Neutrophil (primary cell): ENCODE data around the gene GPRC5B.

Experiments
- H3K27ac ChIP-seq: fragments of 200-600 bp; sonication (generic); 2 replicates; pipeline ENCODE4 v1.5.1; 2016; ENCODE audit warnings: mild to moderate bottlenecking, moderate library complexity
- H3K27me3 ChIP-seq: fragments of 200-600 bp; sonication (generic); 2 replicates; pipeline ENCODE4 v1.6.0; 2016; ENCODE audit warnings: mild to moderate bottlenecking
- H3K36me3 ChIP-seq: fragments of 200-600 bp; sonication (generic); 2 replicates; pipeline ENCODE4 v1.5.1; 2017
- H3K4me1 ChIP-seq, 2 experiments: fragments of 200-600 bp in 1 of 2; sonication (generic) in 1 of 2; 1 replicate in 1 of 2; 2 replicates in 1 of 2; pipeline versions ENCODE4 v1.5.1 to v1.6.1; 2013 to 2016; ENCODE audit warnings: low read depth in 1 of 2, low read length in 1 of 2, mild to moderate bottlenecking in 1 of 2, moderate library complexity in 1 of 2; ENCODE audit not compliant: control insufficient read depth in 1 of 2, insufficient read depth in 1 of 2
- H3K4me3 ChIP-seq, 2 experiments: fragments of 200-600 bp in 1 of 2; sonication (generic) in 1 of 2; 1 replicate in 1 of 2; 2 replicates in 1 of 2; pipeline ENCODE4 v1.5.1; 2013 to 2016; ENCODE audit warnings: low read depth in 1 of 2, low read length in 1 of 2, mild to moderate bottlenecking in 1 of 2, moderate library complexity in 1 of 2
- H3K9me3 ChIP-seq: fragments of 200-600 bp; sonication (generic); 2 replicates; pipeline ENCODE4 v1.5.1; 2016
- CTCF ChIP-seq: fragments of 200-600 bp; sonication (generic); IDR thresholded peaks from 2 replicates; pipeline ENCODE4 v1.5.1; 2016; ENCODE audit warnings: antibody characterized with exemption

Gene GPRC5B

DNA sequence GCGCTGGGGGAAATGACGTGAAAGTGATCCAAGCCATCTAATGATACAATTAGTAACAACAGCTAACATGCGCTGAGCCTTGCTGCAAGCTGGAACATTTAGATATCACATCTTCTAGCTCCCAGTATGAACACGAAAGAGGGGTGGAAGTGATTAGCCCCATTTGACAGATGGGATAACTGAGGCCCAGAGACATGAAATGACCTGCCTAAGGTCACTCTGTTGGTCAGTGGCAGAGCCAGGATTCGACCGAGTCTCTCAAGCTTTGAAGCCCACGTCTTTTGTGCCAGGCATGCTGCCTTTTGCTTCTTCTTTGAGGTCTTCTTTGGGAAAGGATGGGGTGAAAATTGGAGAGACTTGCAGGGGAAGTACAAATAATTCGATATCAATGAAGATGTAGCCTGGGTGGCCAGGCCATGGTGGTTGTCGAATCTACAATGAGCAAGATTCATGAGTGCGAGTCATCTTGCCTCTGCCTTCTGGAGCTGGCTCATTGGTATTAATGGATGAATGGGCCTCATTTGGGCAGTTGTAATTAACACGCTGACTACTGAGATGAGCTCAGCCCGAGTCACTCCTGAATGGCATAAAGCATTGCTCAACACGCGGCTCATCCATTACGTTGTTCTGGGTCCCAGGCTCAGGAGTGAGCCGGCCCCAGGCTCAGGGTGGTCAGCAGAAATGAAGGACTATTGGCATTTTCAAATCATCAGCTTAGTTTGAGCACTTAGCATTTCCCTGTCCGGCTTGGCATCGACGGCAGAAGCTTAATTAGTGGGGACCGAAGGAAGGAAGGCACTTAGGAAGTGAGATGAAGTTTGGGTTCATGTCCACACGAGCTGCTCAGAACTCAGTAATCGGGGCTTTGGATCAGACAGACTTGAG is 28.0 kb upstream of the GPRC5B start:
- no peaks in the 10 kb centered on the region for H3K9me3 ChIP-seq
- no peak for TF ChIP-seq CTCF
- no peak overlapping the region for H3K27ac ChIP-seq
- no peak overlapping the region for H3K4me3 ChIP-seq
- peaks cover 15% of the 10 kb centered on the region for H3K27me3 ChIP-seq
- no peaks in the 10 kb centered on the region for H3K36me3 ChIP-seq
- no peaks in the 10 kb centered on the region for H3K4me1 ChIP-seq

GRCh38 chr16:19911747-19912454 is 27.3 kb upstream of the GPRC5B start:
- no peak for TF ChIP-seq CTCF

DNA sequence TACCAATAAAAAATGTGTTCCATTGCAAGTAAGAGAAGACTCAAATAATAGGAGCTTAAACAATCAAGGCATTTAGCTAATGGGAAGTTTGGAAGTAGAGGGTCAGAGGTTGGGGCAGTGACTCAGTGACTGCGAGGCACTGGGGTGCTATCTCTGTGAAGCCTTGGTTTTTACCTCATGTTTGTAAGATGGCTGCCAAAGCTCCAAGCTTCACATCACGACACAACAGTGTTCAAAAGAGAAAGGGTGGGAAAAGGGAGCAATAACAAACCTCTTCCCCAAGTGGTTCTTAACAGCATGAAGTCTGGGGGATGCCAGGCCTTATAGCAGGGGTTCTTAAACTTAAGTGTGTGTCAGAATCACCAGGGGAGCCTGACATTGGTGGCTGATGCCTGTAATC is 26.6 kb upstream of the GPRC5B start:
- no peak for TF ChIP-seq CTCF
- no peaks in the 10 kb centered on the region for H3K36me3 ChIP-seq
- no peak overlapping the region for H3K27ac ChIP-seq
- peaks cover 15% of the 10 kb centered on the region for H3K27me3 ChIP-seq
- no peaks in the 10 kb centered on the region for H3K4me1 ChIP-seq
- H3K9me3 ChIP-seq = no peaks in the 10 kb centered on the region
- no peak overlapping the region for H3K4me3 ChIP-seq

More at GRCh38 chr16:19911747-19912454, 27.3 kb upstream of the GPRC5B start:
- H3K36me3 ChIP-seq = no peaks in the 10 kb centered on the region
- peaks cover 15% of the 10 kb centered on the region for H3K27me3 ChIP-seq
- H3K27ac ChIP-seq = no peak overlapping the region
- no peak overlapping the region for H3K4me3 ChIP-seq
- H3K9me3 ChIP-seq = no peaks in the 10 kb centered on the region
- H3K4me1 ChIP-seq = no peaks in the 10 kb centered on the region

GRCh38 chr16:19909750-19910322 is 25.2 kb upstream of the GPRC5B start:
- TF ChIP-seq CTCF = no peak
- peaks cover 15% of the 10 kb centered on the region for H3K27me3 ChIP-seq
- no peaks in the 10 kb centered on the region for H3K9me3 ChIP-seq

DNA sequence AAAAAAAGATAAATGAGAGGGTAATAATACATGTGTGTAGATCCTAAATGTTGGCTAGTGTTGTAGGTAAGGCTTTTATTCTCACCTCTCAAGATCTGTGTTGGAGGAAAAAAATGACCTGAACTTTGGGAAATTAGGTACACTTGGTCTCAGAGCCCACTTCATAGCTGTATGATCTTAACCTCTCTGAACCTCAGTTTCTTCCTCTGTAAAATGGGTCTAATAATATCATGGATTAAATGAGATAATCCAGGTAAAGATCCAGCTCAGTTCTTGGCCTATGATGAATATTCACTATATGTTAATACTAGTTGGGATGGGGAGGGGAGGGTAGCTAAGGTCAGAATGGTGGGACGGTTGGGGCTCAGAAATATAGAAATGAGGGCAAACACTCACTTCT is 24.3 kb upstream of the GPRC5B start:
- Histone ChIP-seq H3K27me3 (peaks cover 15% of the 10 kb centered on the region), H3K27ac (no peak overlapping the region)

More at GRCh38 chr16:19909750-19910322, 25.2 kb upstream of the GPRC5B start:
- Histone ChIP-seq H3K4me3 (no peak overlapping the region), H3K36me3 (no peaks in the 10 kb centered on the region), H3K27ac (no peak overlapping the region), H3K4me1 (no peaks in the 10 kb centered on the region)

More for the DNA sequence above, 24.3 kb upstream of the GPRC5B start:
- Histone ChIP-seq H3K4me3 (no peak overlapping the region), H3K36me3 (no peaks in the 10 kb centered on the region), H3K9me3 (no peaks in the 10 kb centered on the region), H3K4me1 (no peaks in the 10 kb centered on the region)
- no peak for TF ChIP-seq CTCF
